Measurements from ENCODE around the gene FBLIM1.

- no peak for TF ChIP-seq POLR2A (IDR thresholded peaks at IDR 0.05)
- TF ChIP-seq CTCF (IDR thresholded peaks at IDR 0.05), result no peak
These were observed 61.9 kb downstream of the FBLIM1 start for GRCh38 chr1:15820478-15820877.
